Loucy (cell line): ENCODE results near the gene TTC39C.

Source experiments
- EZH2phosphoT487 ChIP-seq: fragments of 200-600 bp; IDR thresholded peaks from 2 replicates; pipeline ENCODE4 v1.6.1; 2018; ENCODE audit warnings: antibody characterized with exemption, mild to moderate bottlenecking, moderate library complexity, borderline replicate concordance
- TF ChIP-seq, protein P1 (sequence below): fragments of 200-600 bp; sonication (generic); conservative IDR thresholded peaks from 2 replicates; pipeline ENCODE4 v1.5.1; 2014; ENCODE audit warnings: mild to moderate bottlenecking, antibody characterized with exemption, low read length

DNA sequence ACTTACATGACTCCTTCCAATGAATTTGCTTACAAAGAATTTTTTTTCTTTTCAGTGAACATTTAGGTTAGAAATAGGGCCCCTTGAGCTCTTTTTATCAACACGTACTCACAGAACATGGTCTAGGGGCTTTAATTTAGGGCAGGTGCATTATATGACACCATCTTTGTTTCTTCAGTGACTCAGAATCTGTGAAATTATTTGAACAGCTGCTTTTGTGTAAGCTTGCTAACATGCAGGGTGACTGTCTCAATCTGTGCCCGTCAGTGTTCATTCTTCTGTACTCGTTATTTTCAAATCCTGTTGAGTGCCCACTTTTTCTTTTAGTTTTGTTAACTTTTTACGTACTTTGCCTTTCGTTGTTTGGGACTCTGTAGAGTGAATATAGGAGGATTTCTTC lies 71.5 kb downstream of the TTC39C start:
- TF ChIP-seq, protein P1, sequence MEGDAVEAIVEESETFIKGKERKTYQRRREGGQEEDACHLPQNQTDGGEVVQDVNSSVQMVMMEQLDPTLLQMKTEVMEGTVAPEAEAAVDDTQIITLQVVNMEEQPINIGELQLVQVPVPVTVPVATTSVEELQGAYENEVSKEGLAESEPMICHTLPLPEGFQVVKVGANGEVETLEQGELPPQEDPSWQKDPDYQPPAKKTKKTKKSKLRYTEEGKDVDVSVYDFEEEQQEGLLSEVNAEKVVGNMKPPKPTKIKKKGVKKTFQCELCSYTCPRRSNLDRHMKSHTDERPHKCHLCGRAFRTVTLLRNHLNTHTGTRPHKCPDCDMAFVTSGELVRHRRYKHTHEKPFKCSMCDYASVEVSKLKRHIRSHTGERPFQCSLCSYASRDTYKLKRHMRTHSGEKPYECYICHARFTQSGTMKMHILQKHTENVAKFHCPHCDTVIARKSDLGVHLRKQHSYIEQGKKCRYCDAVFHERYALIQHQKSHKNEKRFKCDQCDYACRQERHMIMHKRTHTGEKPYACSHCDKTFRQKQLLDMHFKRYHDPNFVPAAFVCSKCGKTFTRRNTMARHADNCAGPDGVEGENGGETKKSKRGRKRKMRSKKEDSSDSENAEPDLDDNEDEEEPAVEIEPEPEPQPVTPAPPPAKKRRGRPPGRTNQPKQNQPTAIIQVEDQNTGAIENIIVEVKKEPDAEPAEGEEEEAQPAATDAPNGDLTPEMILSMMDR, result no peak
- TF ChIP-seq EZH2phosphoT487, result no peak
